Purkinje cell (primary cell): ENCODE results near the gene CTSA. TPM values are rescaled to one million over a fixed set of nuclear protein-coding genes. Genes with fewer than 3 reads are reported as not detected.

Experiments used
- polyA plus RNA-seq: library from polyadenylated mRNA; unstranded; fragments of >200 nt; fragmentation: Nextera tagmentation; gene quantifications from 2 replicates; pipeline ENCODE4 v1.2.1, GENCODE V29; 2014

Gene CTSA
- polyA plus RNA-seq = 44.1 and 45.1 TPM in 2 replicates

DNA sequence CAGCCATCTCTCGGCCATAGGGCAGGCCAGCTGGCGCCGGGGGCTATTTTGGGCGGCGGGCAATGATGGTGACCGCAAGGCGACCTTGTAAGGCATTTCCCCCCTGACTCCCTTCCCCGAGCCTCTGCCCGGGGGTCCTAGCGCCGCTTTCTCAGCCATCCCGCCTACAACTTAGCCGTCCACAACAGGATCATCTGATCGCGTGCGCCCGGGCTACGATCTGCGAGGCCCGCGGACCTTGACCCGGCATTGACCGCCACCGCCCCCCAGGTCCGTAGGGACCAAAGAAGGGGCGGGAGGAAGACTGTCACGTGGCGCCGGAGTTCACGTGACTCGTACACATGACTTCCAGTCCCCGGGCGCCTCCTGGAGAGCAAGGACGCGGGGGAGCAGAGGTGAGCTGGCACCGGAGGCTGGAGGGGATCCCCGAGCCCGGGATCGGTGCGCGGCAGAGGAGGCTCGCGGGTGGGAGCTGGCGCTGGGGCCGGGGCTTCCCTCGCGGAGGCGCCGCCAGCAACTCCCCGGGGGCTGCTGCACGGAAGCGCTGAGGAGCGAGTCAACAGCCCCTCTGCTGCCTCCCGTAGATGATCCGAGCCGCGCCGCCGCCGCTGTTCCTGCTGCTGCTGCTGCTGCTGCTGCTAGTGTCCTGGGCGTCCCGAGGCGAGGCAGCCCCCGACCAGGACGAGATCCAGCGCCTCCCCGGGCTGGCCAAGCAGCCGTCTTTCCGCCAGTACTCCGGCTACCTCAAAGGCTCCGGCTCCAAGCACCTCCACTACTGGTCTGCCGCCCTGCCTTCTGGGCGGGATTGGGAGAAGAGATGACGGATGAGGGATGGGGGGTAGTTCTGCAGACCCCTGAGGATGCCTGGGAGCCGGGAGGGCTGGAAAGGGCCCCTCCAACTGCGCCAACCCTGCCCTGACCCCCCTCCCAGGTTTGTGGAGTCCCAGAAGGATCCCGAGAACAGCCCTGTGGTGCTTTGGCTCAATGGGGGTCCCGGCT, at the start of gene CTSA, which contains the start of gene NEURL2:
CTSA (plus strand) TSS at position 351 of the 999 bp plus-strand sequence; CDS start at position 585, 234 bp downstream.
NEURL2 (minus strand) TSS at position 224 of the 999 bp plus-strand sequence; CDS start at position 7, 217 bp downstream.

GRCh38 chr20:45857114-45857881, 33.8 kb upstream of the CTSA start, which contains the start of the genes ACOT8 and ZSWIM3:
Gene ACOT8, minus strand, starts transcription at chr20:45857392. Its CDS starts 77 bp downstream, at chr20:45857315.
Gene ZSWIM3, plus strand, starts transcription at chr20:45857614. Its CDS starts 212 bp downstream, at chr20:45857826.

DNA sequence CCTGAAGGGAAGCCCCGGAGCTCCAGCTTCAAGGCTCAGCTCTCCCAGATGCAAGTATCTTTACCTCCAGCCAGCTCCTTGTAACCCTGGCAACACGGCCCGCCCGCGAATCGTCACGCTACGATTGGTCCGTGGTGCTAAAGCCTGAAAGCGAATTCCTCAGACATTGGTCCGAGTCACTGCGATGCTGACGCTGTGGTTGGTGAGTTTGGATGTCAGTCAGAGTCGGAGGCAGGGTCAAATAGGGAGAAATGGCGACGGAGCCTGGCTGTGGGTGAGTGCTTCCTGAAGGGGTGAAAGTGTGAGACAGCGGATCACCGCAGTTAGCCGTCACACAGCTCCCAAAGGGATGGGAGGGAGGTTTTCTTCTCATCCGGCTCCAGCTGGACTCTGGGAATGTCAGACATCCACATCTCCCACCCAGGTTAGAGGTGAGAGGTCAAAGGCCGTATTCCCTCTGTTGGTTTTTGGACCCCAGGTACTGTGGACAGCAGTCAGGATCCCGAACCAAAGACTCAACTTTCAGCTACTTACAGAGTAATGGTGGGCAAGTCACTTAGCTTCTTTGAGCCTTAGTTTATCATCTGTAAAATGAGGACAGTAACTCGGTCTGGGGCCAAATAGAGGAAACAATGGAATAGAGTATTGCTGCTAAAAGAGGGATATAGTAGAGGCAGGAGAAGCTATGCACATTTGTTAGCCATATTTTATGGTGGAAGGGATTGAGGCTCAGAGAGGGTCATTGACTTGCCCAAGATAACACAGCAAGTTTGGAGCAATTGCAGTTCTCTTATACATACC, 9.9 kb upstream of the CTSA start, which contains the start of gene ZSWIM1:
ZSWIM1 (plus strand) TSS at position 240 of the 801 bp plus-strand sequence. CDS start 1,366 bp downstream, outside the sequence.

GRCh38 chr20:45887346-45887715, 3.8 kb upstream of the CTSA start, which contains the start of gene SPATA25:
Gene SPATA25, minus strand, starts transcription at chr20:45887622. Its CDS starts 32 bp downstream, at chr20:45887590.

DNA sequence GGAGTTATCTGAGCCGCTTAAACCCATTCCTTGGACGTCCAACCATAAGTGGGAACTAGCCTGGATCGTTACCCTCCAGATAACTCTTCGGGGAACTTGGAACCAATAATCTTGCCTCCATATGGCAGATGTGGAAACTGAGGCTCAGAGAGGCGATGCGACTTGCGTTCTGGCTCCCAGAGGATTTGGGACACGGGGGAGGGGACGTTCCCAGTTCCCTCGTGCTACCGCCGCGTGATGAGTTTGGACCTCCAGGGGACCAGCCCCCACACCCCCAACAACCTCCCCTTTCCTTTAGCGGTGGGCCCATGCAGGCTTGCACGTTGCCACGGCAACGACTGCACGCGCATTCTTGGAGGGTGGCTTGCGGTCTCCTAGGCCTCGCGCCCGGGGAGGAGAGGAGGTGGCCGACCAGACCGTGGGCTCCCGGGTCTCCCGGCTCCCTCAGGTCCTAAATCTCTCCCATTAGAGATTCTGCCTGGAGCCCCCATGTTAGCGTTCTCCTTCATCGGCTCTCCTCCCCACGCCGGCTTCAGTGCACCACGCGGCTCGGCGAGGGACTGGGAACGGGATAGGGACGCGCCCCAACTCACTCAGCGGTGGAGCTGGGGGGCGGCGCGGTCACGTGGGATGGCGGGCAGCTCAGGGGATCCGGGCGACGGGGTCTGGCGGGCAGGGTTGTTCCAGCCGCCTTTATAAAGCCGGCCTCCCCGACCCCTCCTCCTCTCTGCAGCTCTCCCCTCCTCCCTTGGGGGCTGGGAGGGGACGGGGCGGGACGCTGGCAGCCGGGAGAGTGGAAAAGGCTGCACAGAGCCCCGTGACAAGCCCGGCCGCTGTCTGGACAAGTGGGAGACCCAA, 20.6 kb downstream of the CTSA start, which contains the start of gene PLTP:
PLTP (minus strand) TSS at position 670 of the 858 bp plus-strand sequence. CDS start 703 bp downstream, outside the sequence.

GRCh38 chr20:45934586-45935415, 43.7 kb downstream of the CTSA start, which contains the start of gene PCIF1:
Gene PCIF1, plus strand, starts transcription at chr20:45934683. Its CDS starts 4,317 bp downstream, at chr20:45939000.

Other genes starting within 250 kb of the CTSA start
- gene WFDC11, start 221.1 kb upstream of the CTSA start, polyA plus RNA-seq = not detected in 2 replicates
- not detected in 2 replicates for gene WFDC13, start 189.3 kb upstream of the CTSA start, polyA plus RNA-seq
- not detected in 2 replicates for gene WFDC10B, start 186.3 kb upstream of the CTSA start, polyA plus RNA-seq
- not detected in 2 replicates for gene SPINT4, start 169.0 kb upstream of the CTSA start, polyA plus RNA-seq
- gene WFDC3, start 99.5 kb upstream of the CTSA start, polyA plus RNA-seq = 3.9 and 7.5 TPM in 2 replicates
- 13.8 and 27.6 TPM in 2 replicates for gene DNTTIP1, start 99.4 kb upstream of the CTSA start, polyA plus RNA-seq
- not detected in 2 replicates for gene UBE2C, start 78.7 kb upstream of the CTSA start, polyA plus RNA-seq
- 3.8 TPM in 1 of 2 replicates, not detected in the other for gene TNNC2, start 64.0 kb upstream of the CTSA start, polyA plus RNA-seq
- 2.8 and 3.2 TPM in 2 replicates for gene SNX21, start 57.5 kb upstream of the CTSA start, polyA plus RNA-seq
- 22.9 and 23.8 TPM in 2 replicates for gene ACOT8, start 33.9 kb upstream of the CTSA start, polyA plus RNA-seq
- gene ZSWIM3, start 33.7 kb upstream of the CTSA start, polyA plus RNA-seq = 0.11 and 0.56 TPM in 2 replicates
- gene ZSWIM1, start 10.1 kb upstream of the CTSA start, polyA plus RNA-seq = 1.1 and 2.1 TPM in 2 replicates
- not detected in 2 replicates for gene SPATA25, start 3.7 kb upstream of the CTSA start, polyA plus RNA-seq
- 0.50 TPM in 1 of 2 replicates, not detected in the other for gene NEURL2, start 127 bp upstream of the CTSA start, polyA plus RNA-seq
- 22.6 and 37.3 TPM in 2 replicates for gene PLTP, start 20.8 kb downstream of the CTSA start, polyA plus RNA-seq
- gene PCIF1, start 43.3 kb downstream of the CTSA start, polyA plus RNA-seq = 5.7 and 8.0 TPM in 2 replicates
- 1.6 and 2.7 TPM in 2 replicates for gene ZNF335, start 80.9 kb downstream of the CTSA start, polyA plus RNA-seq
- gene MMP9, start 117.6 kb downstream of the CTSA start, polyA plus RNA-seq = not detected in 2 replicates
- 332 and 498 TPM in 2 replicates for gene SLC12A5, start 137.9 kb downstream of the CTSA start, polyA plus RNA-seq
- gene NCOA5, start 198.6 kb downstream of the CTSA start, polyA plus RNA-seq = 2.1 and 2.8 TPM in 2 replicates
- 0.47 and 1.5 TPM in 2 replicates for gene CD40, start 227.0 kb downstream of the CTSA start, polyA plus RNA-seq